ENCODE results near the gene TC2N. TPM values are rescaled to one million over a fixed set of nuclear protein-coding genes. Genes with fewer than 3 reads are reported as not detected.

The TC2N gene
- total and polyA plus RNA-seq, 2 donors (not counting 3 experiments of a cell fraction or from before 2014, with no cell fraction given) = 0.40 TPM; not detected in 1

DNA sequence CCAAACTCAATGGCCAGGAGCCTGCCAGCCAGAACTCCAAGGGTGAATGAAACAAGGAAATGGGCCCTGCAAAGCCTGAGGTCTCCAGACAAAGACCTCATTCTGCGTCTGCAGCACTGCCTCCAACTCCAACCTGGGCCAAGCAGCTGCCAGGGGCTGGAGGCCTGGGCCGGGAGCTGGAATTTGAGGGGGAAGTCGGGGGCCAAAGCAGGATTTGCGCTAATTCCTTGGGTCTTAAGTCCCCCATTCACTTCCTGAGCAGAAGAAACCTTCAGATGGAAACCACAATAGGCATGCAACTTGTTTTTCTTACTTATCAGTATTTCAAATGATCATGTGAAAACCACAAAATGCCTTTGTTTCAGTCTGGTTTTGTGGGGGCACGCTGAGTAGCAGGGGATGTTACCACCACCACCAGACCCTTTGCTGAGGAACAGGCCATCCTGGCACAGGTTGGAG is 23.0 kb upstream of the TC2N start:
- POLR2A ChIA-PET = no interaction called here
- Histone ChIP-seq H4K20me1 (replicated peaks; ENCODE audit: control insufficient read depth, extremely low read depth, insufficient read depth, low read length) (no peaks in the 10 kb centered on the region), H3K27ac (ENCODE audit: insufficient read depth, low read depth, low read length) (no peak overlapping the region), H3K27me3 (ENCODE audit: control insufficient read depth in 2 of 2, insufficient read depth in 2 of 2, low read length in 2 of 2) (peaks cover 0 to 2% of the 10 kb centered on the region in 2 experiments), H3K36me3 (ENCODE audit: control insufficient read depth in 2 of 2, extremely low read depth in 1 of 2, insufficient read depth in 2 of 2, low read length in 2 of 2) (no peaks in the 10 kb centered on the region), H2AFZ (ENCODE audit: low read depth, low read length) (no peak overlapping the region), H3K9ac (replicated peaks; ENCODE audit: extremely low read depth, insufficient read depth, low read length) (no peak overlapping the region), H3K4me3 (replicated peaks in 1 of 3; ENCODE audit: insufficient read depth in 1 of 3, low read depth in 1 of 3, low read length in 3 of 3) (no peak overlapping the region), H3K79me2 (ENCODE audit: control insufficient read depth, insufficient read depth, low read length) (no peaks in the 10 kb centered on the region), H3K4me2 (ENCODE audit: insufficient read depth, low read length) (no peak overlapping the region), H3K9me3 (replicated peaks; ENCODE audit: control insufficient read depth, insufficient read depth, low read length) (no peaks in the 10 kb centered on the region), H3K4me1 (ENCODE audit: control insufficient read depth, extremely low read depth, insufficient read depth, low read length) (no peaks in the 10 kb centered on the region), H3K9me1 (replicated peaks; ENCODE audit: control insufficient read depth, extremely low read depth, insufficient read depth, low read length) (no peaks in the 10 kb centered on the region)
- CTCF ChIA-PET = no interaction called here
- no TSS peak for BruUV-seq (replicated peaks)
- dilution Hi-C loops (cut with MboI; ENCODE audit: extremely low pct_ligation_motif_present, low sequenced_read_pairs) (no loop called here), intact Hi-C loops (cut with micrococcal nuclease) (no loop called here)
- DNase-seq (ENCODE audit: low read depth, low spot score) = no peak
- FAIRE-seq = no peak
- no peak for TF ChIP-seq POLR2A (IDR thresholded peaks at IDR 0.05; ENCODE audit: low read depth, low read length)
- no peak for TF ChIP-seq EZH2 (IDR thresholded peaks at IDR 0.05; ENCODE audit: borderline replicate concordance, low read depth, low read length, severe bottlenecking)
- no peak for TF ChIP-seq POLR2AphosphoS5 (IDR thresholded peaks at IDR 0.05; ENCODE audit: insufficient read depth, low read depth, low read length)
- TF ChIP-seq MYC (IDR thresholded peaks at IDR 0.05; ENCODE audit: low read depth, low read length) = no peak
- no peak for TF ChIP-seq FOS (IDR thresholded peaks at IDR 0.05; ENCODE audit: borderline replicate concordance, insufficient read depth, low read length)
- TF ChIP-seq, protein P1, sequence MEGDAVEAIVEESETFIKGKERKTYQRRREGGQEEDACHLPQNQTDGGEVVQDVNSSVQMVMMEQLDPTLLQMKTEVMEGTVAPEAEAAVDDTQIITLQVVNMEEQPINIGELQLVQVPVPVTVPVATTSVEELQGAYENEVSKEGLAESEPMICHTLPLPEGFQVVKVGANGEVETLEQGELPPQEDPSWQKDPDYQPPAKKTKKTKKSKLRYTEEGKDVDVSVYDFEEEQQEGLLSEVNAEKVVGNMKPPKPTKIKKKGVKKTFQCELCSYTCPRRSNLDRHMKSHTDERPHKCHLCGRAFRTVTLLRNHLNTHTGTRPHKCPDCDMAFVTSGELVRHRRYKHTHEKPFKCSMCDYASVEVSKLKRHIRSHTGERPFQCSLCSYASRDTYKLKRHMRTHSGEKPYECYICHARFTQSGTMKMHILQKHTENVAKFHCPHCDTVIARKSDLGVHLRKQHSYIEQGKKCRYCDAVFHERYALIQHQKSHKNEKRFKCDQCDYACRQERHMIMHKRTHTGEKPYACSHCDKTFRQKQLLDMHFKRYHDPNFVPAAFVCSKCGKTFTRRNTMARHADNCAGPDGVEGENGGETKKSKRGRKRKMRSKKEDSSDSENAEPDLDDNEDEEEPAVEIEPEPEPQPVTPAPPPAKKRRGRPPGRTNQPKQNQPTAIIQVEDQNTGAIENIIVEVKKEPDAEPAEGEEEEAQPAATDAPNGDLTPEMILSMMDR (IDR thresholded peaks at IDR 0.05; ENCODE audit: extremely low read depth in 1 of 2, insufficient read depth in 1 of 2, low read depth in 1 of 2, low read length in 2 of 2) = no peak
- no peak for TF ChIP-seq JUN (IDR thresholded peaks at IDR 0.05; ENCODE audit: borderline replicate concordance, insufficient read depth, insufficient read length, low read depth)
- TF ChIP-seq, protein P2, sequence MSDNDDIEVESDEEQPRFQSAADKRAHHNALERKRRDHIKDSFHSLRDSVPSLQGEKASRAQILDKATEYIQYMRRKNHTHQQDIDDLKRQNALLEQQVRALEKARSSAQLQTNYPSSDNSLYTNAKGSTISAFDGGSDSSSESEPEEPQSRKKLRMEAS (IDR thresholded peaks at IDR 0.05; ENCODE audit: insufficient read depth, insufficient read length) = no peak
- no peak for TF ChIP-seq GATA2 (IDR thresholded peaks at IDR 0.05; ENCODE audit: insufficient read depth, insufficient read length, low read depth, low read length)

Data from endothelial cell of umbilical vein (primary cell).